Hematopoietic multipotent progenitor cell treated with erythropoietin and hydrocortisone succinate and interleukin-3 and kit ligand, for 17 days (in vitro differentiated cells): ENCODE data around the gene CAMK2D.

Source experiments
- DNase-seq: peaks from one replicate; pipeline ENCODE4 v3.0.0-alpha.2; 2015; ENCODE audit warnings: low spot score

CAMK2D gene

GRCh38 chr4:113637823-113638561, 123.5 kb downstream of the CAMK2D start:
- DNase-seq, result no peak

- DNase-seq, result no peak
These were observed 124.2 kb downstream of the CAMK2D start for GRCh38 chr4:113637363-113637762.

- DNase-seq, result no peak
These were observed 124.7 kb downstream of the CAMK2D start for GRCh38 chr4:113636877-113637276.

GRCh38 chr4:113636438-113636818, 125.1 kb downstream of the CAMK2D start:
- no peak for DNase-seq

GRCh38 chr4:113635739-113636437, 125.7 kb downstream of the CAMK2D start:
- DNase-seq, result no peak

GRCh38 chr4:113634081-113634969, 127.2 kb downstream of the CAMK2D start:
- no peak for DNase-seq

- DNase-seq, result no peak
These were observed 128.1 kb downstream of the CAMK2D start for GRCh38 chr4:113633467-113633866.

GRCh38 chr4:113628711-113629110, 132.8 kb downstream of the CAMK2D start:
- DNase-seq, result no peak

- no peak for DNase-seq
These were observed 134.2 kb downstream of the CAMK2D start for GRCh38 chr4:113627321-113627720.

- DNase-seq, result no peak
These were observed 135.6 kb downstream of the CAMK2D start for GRCh38 chr4:113625902-113626301.

GRCh38 chr4:113623274-113623894, 138.2 kb downstream of the CAMK2D start:
- DNase-seq, result no peak

- DNase-seq, result no peak
These were observed 139.9 kb downstream of the CAMK2D start for GRCh38 chr4:113621633-113622032.

GRCh38 chr4:113620032-113620431, 141.5 kb downstream of the CAMK2D start:
- no peak for DNase-seq

- DNase-seq, result no peak
These were observed 142.0 kb downstream of the CAMK2D start for GRCh38 chr4:113619526-113619925.

- no peak for DNase-seq
These were observed 143.3 kb downstream of the CAMK2D start for GRCh38 chr4:113618205-113618604.

GRCh38 chr4:113617195-113617594, 144.3 kb downstream of the CAMK2D start:
- DNase-seq, result no peak

GRCh38 chr4:113616443-113616842, 145.1 kb downstream of the CAMK2D start:
- no peak for DNase-seq

- DNase-seq, result no peak
These were observed 147.1 kb downstream of the CAMK2D start for GRCh38 chr4:113614414-113614813.

GRCh38 chr4:113613503-113613902, 148.0 kb downstream of the CAMK2D start:
- DNase-seq, result no peak

GRCh38 chr4:113610537-113610936, 151.0 kb downstream of the CAMK2D start:
- no peak for DNase-seq

- DNase-seq, result no peak
These were observed 153.5 kb downstream of the CAMK2D start for GRCh38 chr4:113607998-113608397.

GRCh38 chr4:113607147-113607720, 154.3 kb downstream of the CAMK2D start:
- DNase-seq, result no peak
